Activated T-cell treated with anti-CD3 and anti-CD28 coated beads, Interleukin-2, amount 50 U/mL, for 1 hour (primary cell): ENCODE data around the gene ZNF280C.
"Not testable (repeated sequence)": the region's sequence is repeated elsewhere in the genome, so short reads cannot be mapped to it uniquely, and the experiment has no call there.

ENCODE experiments used
- DNase-seq: peaks from one replicate; pipeline ENCODE4 v3.0.0-alpha.2; 2020

ZNF280C gene

DNA sequence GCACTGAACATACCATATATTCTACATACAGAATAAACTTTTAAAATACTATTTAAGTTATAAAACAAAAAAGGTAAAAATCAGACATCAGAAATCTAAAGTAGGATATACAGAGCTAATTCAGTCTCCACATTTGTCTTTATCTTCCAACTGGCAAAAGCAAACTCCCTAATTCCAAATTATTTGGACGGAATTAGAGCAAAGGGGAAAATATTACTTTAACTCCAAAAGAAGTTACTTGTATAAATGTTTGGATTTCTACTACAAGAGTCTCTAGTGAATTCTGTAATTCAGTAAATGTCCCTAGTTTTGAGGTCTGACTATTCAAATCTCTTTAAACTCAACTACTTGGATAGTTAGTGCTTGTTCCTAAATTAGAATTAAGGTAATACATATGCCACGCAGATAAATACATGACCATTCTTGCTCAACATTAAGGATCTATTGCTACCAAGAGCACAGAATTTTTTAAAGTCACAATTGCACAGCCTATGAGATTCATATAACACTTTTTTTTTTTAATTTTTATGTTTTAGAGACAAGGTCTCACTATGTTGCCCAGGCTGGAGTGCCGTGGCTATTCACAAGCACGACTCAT is 7.3 kb downstream of the ZNF280C start:
- DNase-seq = no peak

DNA sequence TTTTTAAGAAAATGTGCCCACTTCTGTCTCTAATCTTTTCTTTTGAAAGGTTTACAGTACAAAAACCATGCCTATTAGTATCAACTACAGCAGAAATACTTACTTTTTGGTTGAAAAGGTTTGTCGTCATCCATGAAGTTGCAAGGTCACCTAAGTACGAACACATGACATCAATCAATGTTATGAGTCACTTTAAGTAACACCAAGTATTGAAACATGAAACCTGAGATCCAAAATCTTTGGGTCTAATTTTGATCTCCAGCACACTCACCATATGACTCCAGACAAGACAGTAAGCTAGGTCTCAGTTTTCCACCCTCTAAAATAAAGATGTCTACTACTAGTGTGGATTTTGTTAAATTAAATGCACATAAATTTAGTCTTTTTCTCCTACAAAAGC is 8.4 kb downstream of the ZNF280C start:
- DNase-seq = no peak

DNA sequence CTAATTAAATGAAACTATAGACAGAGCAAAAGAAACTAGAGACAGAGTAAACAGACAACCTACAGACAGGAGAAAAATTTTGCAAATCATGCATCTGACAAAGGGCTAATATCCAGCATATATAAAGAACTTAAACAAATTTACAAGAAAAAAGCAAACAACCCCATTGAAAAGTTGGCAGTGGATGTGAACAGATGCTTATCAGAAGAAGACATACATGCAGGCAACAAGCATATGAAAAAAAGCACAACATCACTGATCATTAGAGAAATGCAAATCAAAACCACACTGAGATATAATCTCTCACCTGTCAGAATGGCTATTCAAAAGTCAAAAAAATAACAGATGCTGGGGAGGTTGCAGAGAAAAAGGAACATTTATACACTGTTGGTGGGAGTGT is 14.8 kb downstream of the ZNF280C start:
- DNase-seq = no peak

DNA sequence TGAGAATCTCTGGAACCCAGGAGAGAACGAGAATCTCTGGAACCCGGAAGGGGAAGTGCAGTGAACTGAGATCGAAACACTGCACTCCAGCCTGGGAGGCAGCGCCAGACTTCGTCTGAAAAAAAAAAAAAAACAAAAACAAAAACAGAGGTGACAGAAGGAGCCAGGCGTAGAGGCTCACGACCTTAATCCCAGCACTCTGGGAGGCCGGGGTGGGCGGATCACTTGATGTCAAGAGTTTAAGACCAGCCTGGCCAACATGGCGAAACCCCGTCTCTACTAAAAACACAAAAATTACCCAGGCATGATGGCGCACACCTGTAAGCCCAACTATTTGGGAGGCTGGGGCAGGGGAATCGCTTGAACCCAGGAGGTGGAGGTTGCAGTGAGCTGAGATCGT is 17.0 kb downstream of the ZNF280C start:
- DNase-seq = no peak

DNA sequence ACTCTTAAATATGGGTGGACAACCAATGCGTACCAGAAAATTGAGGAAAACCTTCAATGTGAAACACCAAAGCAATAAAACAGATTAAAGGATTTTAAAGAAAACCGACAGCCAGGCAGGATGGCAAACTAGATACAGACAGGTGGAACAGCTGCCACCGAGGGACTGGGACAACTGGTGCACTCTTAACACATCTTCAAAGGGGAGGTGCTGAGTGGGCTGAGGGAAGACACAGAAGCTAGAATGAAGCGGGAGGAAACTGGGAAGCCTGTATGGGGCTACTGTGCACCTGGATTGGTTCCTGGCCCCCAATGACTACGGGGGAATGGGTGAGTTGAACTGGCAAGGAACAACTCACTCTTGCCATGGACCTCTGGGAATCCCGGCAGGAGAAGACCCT is 20.7 kb downstream of the ZNF280C start:
- no peak for DNase-seq

DNA sequence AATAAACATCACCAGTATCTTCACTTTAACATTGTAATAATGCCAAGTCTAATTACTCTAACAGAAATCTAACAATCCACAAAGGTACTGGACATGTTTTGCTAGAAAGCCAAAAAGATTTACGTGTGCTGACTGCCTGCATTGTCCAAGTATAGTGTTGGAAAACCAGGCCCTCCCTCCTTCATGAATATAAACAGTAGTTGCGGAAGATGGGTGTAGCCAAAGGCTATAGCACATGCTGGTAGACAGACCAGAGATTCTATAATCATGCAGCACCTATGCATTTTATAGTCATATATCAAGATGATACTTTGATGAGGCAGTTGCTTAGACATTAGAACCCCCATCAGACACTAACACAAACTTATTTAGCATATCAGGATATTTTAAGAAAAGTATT is 22.6 kb downstream of the ZNF280C start:
- DNase-seq = no peak

DNA sequence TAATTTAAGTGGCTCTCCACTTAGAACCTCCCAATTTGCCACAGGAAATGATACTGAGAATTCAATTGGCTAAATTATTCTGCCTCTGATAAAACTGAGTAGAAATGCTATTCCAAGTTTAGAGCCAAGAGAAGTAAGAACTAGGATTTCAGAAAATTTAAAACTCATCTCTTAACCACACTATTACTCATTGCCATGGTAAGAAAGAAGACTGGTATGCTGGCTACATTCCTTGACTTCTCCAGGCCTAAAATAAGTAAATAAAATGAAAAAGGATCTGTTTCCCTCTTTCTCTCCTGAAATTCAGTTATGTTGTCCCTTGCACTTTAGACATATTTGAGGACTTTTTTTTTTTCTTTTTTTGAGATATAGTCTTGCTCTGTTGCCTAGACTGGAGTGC is 23.3 kb downstream of the ZNF280C start:
- DNase-seq = no peak

DNA sequence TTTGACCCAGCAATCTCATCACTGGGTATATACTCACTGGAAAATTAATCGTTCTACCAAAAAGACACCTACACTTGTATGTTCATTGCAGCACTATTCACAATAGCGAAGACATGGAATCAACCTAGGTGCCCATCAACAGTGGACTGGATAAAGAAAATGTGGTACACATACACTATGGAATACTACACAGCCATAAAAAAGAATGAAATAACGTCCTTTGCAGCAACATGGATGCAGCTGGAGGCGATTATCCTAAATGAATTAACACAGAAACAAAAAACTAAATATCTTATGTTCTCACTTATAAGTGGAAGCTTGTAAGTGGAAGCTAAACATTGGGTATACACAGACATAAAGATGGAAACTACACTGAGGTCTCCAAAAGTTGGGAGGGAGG is 37.5 kb downstream of the ZNF280C start:
- not testable (repeated sequence) for DNase-seq

DNA sequence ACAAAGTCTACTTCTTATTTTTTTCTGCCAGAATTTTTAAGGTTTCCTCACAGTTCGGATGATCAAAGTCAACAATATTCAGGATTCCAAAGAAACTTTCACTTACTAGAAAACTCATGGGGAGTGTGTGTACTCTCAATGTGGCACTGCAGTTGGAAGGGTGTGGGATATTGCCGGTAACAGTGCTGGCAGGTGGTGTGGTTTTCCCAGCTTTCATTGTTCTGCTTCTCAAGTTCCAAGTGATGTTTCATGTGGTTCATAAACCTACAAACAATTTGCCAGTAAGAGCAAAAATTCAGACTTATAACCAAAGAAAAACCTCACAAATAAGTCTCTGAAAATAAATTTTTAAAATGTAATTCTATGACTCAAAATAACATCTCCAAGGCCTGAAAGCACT is 39.8 kb downstream of the ZNF280C start:
- no peak for DNase-seq

DNA sequence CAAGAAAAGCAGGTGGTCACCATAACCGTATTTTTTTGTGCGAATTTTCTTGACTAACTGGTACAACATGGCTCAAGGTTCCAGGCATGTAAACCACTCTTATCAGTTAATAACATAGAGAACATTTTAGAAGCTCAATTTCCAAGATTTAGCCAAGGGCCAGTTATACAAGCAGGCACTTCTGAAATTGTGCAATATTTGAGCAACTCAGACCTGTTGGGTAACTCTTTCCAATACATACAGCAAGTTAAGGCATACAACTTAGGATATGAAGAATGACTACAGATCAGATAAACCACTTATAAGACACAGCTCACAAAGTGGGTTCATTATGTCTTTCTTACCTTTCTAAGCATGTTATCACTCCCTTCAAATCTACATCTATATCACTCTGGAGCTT is 43.9 kb downstream of the ZNF280C start:
- no peak for DNase-seq

DNA sequence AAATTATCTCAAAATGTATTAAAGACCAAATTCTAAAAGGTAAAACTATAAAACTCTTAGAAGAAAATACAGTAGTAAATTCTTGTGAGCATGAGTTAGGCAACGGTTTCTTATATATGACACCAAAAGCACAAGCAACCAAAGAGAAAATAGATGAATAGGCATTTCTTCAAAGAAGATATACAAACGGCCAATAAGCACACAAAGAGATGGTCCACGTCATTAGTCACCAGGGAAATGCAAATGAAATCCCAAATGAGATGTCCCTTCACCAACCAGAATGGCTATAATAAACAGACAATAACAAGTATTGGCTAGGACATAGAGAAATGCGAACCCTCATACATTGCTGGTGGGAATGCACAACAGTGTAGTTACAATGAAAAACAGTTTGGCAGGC is 52.4 kb downstream of the ZNF280C start:
- DNase-seq = no peak

DNA sequence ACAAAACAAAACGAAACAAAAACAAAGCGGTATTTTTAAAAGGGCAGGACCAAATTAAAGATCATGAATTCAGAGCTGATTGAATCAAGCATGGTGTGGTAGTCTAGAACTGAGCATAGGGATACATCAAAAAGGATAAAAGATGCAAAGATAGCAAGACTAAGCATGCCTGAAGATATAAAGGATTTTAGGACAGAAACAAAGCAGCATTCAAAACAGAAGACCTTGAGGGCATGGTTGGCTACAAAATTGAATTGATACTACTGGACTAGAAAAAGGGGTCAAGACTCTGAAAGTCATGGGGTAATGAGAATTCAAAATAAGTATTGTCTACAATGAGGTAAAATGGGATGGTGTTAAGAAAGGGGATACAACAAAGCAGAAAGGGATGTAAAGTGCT is 55.3 kb downstream of the ZNF280C start:
- no peak for DNase-seq

DNA sequence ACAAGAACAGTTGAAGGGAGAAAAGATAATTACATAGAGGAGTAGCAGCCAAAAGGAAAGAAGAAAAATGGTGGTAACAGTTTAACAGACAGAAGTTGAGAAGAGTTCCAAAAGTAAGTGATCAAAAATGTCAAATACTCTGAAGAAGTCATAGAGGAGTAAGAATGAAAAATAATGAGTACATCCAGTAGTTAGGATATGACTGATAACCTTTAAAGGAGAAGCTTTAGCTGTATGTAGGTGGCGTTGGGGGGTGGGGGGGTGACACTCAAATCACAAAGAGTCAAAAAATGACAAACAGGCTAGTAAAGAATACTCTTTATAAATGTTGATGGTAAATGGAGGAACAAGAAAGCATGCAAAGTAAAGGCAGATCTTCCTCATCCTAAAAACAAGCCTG is 56.3 kb downstream of the ZNF280C start:
- no peak for DNase-seq

DNA sequence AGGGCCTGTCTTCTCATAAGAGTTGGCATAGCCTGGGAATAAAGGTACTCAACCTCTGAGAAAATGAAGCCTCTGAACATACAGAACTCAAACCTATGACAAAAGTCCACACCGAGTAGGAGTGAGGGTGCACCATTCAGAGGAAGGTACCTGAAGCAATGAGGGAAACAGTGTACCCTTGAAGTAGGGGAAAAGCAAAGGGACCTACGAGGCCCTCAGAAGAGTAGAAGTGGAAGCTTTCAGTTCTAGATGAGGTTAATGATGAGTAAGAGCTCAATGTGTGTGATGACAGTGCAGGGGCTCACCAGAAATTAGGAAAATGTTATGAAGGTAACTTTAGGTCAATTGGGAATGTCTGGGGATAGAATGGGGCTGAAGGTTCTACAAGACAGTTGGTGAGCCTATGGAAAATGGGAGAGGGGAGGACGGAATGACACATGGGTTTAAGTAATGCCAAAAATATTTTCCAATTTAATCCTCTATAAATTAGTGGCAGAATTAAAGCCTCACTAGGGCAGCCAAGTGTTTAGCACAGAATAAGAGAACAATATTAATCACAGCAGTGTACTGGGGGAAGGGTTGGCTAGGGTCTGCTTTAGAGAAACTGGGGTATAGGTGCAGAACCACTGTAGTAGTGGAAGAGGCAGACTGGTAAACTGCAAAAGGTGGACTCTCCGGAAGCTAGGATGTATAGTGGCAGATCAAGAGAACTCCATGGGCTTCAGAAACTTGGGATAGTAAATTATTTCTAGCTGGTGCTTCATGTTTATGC is 57.1 kb downstream of the ZNF280C start:
- DNase-seq = no peak

DNA sequence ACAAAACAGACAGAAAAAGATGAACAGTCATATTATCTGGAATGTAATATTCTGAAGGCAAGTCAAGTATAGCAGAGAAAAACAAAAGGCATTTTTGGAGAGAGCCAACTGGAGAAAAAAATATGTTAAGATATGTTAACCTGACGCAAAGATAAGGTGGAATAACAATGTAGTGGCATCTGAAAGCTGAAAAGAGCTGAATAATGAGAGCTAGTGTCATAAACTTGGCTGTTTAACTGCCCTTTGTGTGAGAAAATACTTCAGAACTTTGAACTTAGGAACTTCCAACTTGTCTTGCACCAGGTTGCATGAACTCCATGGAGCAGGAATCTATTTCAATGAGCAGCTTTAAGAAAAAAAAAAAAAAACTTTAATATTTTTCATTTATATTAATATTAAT is 64.1 kb downstream of the ZNF280C start:
- DNase-seq = no peak

DNA sequence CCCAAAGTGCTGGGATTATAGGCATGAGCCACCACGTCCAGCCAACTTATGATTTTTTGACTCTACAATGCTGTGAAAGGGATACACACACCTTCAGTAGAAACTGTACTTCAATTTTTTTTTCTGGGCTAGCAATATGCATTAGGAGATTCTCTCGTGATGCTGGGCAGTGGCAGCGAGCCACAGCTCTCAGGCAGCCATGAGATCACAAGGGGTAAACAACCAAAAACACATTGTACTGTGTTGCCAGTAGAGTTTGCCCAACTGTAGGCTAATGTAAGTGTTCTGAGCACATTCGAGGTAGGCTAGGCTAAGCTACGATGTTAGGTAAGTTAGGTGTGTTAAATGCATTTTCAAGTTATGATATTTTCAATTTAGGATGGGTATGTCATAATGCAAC is 71.2 kb downstream of the ZNF280C start:
- no peak for DNase-seq

DNA sequence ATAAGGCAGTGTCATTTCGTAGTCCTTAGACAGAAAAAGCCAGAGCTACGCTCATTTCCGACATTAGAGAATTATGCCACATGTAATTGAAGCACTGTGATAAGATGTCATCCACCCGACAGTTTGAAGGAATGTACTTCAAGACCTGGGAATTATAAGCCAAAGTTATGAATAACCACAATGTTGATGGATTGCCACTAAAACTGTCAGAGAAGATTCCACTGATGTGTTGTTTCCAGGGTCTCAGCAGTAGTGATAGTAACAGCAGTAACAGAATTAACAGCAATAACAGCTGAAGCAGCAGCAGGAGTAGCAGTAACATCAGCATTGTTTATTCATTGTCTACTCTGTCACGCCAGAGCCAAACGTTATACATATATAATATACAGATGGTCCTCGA is 72.2 kb downstream of the ZNF280C start:
- no peak for DNase-seq

DNA sequence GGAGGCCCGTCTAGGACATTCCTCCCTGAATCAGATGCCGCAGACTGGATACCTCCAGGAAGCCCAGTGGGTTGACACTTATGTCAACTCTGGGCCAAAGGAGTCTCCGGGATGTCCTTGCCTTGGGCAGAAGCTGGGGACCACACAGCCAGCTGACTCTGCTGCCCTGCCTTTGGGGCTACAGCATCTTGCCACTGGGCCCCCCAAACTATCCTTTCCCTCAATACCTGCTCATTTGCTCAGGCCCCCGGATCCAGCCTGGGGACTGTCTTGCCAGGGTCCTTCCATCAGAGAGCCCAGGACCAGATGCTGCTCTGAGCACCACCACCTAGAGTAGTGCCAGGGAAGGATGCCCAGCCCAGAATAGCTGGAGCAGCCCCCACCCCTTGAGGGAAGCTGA is 77.9 kb downstream of the ZNF280C start:
- DNase-seq = no peak

DNA sequence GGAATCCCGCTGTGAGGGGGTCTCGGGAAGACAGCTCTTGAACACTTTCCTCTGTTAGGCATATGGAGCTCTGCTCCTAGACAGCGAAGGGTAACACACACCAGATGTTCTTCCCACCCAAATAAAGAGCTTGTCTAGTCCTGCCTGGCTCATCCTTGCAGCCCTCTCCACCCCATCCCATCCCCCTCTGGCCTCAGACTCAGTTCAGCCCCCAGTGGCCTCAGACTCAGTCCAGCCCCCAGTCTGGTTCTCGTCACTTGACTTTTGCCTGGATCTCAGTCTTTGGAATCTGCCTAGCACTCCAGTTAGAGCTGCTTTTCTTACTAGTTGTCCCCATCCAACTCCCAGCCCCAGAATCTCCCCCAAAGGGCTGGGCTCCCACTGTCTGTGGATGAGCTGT is 82.0 kb downstream of the ZNF280C start:
- no peak for DNase-seq

DNA sequence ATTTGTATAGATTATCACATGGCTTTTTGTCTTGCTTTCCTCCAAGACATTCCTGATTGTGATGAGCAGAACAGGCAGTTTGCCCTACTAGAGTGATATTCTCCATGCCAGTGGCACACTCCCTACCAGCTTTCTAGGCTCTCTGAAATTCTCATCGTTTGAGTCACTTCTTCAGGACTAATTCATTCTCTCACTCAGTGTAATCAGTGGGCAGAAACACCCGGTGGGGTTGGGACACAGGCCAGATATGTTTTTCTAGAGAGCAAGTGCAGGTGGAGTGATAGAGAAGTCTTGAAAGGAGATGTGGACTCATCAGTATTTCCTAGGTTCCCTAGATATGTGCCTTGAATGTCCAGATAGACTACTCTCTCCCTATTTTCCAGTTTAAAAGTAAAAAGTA is 83.8 kb downstream of the ZNF280C start:
- no peak for DNase-seq

DNA sequence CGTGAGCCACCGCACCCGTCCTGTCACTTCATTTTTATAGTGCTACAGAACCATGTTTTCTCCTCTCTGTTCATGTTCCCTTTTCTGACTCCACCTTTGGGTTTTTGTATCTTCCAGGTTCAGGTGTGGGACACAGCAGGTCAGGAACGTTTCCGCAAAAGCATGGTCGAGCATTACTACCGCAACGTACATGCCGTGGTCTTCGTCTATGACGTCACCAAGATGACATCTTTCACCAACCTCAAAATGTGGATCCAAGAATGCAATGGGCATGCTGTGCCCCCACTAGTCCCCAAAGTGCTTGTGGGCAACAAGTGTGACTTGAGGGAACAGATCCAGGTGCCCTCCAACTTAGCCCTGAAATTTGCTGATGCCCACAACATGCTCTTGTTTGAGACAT is 84.5 kb downstream of the ZNF280C start:
- DNase-seq = no peak

DNA sequence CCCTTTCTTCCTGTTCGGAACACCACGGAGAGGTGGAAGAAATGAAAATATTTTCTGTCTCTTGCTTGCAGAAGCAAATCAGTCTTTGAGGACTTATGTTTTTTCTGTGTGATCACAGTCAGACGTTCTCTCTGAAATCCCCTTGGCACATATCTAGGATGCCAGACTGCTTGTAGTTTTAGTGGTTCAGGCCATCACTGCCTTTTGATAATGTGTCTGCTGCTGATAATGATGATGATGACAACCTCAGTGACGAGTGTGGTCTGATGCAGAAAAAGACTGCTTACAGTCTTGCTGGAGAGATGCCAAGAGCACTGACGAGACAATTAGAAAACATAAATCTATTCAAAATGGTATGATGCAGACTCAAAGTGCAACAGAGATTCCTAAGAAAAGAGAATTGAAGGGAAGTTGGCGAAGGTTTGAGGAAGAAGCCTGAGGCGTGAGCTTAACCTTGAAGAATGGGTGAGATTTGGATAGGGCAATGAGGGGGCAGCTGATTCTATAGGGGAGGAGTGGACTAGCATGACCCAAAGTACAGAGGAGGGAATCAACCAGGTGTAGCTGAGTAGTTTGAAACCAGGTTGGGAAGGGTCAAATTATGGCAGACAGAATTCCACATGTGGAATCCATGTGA is 89.0 kb downstream of the ZNF280C start:
- DNase-seq = no peak

DNA sequence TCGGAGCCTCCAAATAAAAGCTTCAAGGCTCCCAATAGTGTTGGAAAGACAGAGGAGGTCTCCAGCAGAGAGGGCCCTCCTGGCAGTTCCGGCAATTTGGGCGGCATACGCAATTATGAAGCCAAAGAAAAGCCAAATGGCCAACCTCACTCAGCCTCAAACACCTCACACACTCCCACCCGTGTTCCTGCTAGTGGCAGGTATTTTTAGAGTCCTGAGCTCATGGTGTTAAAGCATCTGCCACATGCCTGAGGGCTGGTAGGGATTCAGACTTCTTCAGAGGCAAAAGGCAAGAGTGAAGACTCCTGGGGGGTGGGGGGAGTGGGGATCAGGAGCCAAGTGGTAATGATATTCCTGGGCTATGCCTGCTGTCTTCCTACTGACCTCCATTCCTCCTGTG is 89.5 kb downstream of the ZNF280C start:
- DNase-seq = no peak

DNA sequence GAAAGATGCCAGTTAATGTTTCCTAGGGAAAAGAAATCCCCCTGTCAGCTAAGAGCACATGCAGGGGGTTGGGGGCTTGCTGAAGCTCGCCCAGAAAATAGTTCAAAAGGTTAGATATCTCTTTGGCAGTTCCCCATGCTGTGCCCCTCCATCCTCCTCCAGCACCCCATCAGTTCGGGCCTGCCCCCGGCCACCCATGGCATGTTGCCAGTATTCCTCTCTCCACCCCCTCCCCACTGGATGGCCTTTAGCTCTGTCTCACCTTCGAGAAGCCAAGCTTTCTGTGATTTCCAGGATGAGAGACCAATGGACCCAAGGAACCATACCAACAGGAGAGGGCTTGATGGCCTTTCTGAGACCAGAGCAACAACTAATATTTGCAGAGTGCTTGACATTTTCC is 91.8 kb downstream of the ZNF280C start:
- DNase-seq = no peak

DNA sequence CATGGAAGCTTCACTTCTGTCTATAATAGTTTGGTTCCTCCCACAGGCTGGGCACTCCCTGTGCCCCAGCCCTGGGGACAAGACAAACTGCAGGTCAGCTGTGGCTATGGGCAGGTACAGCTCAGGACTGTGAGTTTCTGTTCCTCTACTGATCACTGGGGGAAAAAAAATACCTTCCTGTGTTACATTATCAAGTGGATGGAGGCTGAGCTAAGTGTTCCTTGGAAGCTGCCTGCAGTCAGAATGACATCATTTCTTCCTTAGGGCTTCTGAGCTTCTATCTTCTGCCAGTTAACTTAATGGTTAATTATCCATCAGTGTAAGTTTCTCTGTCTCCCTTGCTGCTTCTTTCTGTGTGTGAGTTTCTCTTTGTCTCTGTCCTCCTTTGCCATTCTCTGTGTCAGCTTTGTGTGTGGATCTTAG is 92.3 kb downstream of the ZNF280C start:
- DNase-seq = no peak
